Measurements from ENCODE around the gene SFXN4.

DNA sequence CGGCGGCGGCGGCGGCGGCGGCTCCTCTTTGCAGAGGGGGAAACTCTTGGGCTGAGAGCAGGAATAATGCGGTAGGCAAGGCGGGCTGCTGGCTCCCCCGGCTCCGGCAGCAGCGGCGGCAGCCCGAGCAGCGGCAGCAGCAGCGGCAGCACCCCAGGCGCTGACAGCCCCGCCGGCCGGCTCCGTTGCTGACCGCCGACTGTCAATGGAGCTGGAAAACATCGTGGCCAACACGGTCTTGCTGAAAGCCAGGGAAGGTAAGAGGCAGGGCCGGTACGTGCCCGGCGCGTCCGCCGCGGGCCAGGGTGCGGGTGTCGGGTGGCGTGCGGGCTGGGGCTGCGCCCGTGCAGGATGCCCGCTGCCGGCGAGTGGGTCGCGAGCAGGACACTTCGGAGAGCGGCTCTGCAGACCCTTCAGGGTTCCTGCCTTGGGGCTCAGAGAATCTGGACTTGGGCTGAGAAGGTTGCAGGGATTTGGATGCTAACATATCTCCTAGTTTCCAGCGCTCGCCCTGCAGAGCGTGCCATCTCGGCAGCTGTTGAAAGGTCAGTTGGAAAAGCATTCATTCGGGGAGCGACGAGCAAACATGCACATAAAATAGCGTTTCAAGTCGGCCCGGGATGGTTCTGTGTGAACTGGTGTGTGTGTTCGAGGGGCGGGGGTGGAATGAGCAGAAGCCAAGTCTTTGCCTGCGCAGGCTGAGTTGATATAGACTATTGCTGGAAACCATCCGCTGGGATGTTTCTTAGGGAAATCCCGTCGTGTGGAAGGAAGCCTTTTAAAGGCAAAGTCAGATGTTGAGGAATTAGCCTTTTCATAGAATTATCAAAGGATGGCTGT, 42.4 kb upstream of the SFXN4 start:
- TF ChIP-seq, protein P1, sequence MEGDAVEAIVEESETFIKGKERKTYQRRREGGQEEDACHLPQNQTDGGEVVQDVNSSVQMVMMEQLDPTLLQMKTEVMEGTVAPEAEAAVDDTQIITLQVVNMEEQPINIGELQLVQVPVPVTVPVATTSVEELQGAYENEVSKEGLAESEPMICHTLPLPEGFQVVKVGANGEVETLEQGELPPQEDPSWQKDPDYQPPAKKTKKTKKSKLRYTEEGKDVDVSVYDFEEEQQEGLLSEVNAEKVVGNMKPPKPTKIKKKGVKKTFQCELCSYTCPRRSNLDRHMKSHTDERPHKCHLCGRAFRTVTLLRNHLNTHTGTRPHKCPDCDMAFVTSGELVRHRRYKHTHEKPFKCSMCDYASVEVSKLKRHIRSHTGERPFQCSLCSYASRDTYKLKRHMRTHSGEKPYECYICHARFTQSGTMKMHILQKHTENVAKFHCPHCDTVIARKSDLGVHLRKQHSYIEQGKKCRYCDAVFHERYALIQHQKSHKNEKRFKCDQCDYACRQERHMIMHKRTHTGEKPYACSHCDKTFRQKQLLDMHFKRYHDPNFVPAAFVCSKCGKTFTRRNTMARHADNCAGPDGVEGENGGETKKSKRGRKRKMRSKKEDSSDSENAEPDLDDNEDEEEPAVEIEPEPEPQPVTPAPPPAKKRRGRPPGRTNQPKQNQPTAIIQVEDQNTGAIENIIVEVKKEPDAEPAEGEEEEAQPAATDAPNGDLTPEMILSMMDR (IDR thresholded peaks at IDR 0.05) = no peak
- TF ChIP-seq POLR2AphosphoS5 (IDR thresholded peaks at IDR 0.05) (no peak), POLR2A (IDR thresholded peaks at IDR 0.05) (no peak)
